GM18867 (cell line): ENCODE results near the gene C1QTNF1.
"Not testable (repeated sequence)": the region's sequence is repeated elsewhere in the genome, so short reads cannot be mapped to it uniquely, and the experiment has no call there.

Experiments
- ATAC-seq: cut with Tn5 transposase; IDR thresholded peaks from one replicate; pipeline ENCODE4 v1.9.1; 2021; ENCODE audit warnings: mild to moderate bottlenecking, moderate library complexity; ENCODE audit not compliant: unreplicated experiment

The C1QTNF1 gene

GRCh38 chr17:79005063-79005861 is 18.7 kb upstream of the C1QTNF1 start:
- no peak for ATAC-seq

GRCh38 chr17:79006046-79006445 is 17.9 kb upstream of the C1QTNF1 start:
- ATAC-seq, result no peak

GRCh38 chr17:79006794-79007503 is 17.0 kb upstream of the C1QTNF1 start:
- ATAC-seq, result no peak

GRCh38 chr17:79007504-79008381 is 16.2 kb upstream of the C1QTNF1 start:
- no peak for ATAC-seq

- no peak for ATAC-seq
Observed at GRCh38 chr17:79008666-79009387, 15.1 kb upstream of the C1QTNF1 start.

GRCh38 chr17:79009397-79010303 is 14.3 kb upstream of the C1QTNF1 start, which contains the start of gene CANT1:
Gene CANT1 (minus strand): TSS chr17:79009764. CDS start chr17:78997622, 12,142 bp downstream.
- ATAC-seq, result peak; percentile 91

- no peak for ATAC-seq
Observed at GRCh38 chr17:79010304-79010646, 13.7 kb upstream of the C1QTNF1 start.

GRCh38 chr17:79011451-79012147 is 12.4 kb upstream of the C1QTNF1 start:
- no peak for ATAC-seq

- ATAC-seq, result no peak
Observed at GRCh38 chr17:79012563-79013134, 11.3 kb upstream of the C1QTNF1 start.

GRCh38 chr17:79014158-79014758 is 9.7 kb upstream of the C1QTNF1 start:
- ATAC-seq, result no peak

GRCh38 chr17:79017546-79018369 is 6.2 kb upstream of the C1QTNF1 start:
- no peak for ATAC-seq

GRCh38 chr17:79018370-79018695 is 5.6 kb upstream of the C1QTNF1 start:
- ATAC-seq, result no peak

GRCh38 chr17:79019261-79019631 is 4.7 kb upstream of the C1QTNF1 start:
- no peak for ATAC-seq

GRCh38 chr17:79019632-79020584 is 4.1 kb upstream of the C1QTNF1 start:
- no peak for ATAC-seq

- ATAC-seq, result no peak
Observed at GRCh38 chr17:79020631-79021301, 3.2 kb upstream of the C1QTNF1 start.

GRCh38 chr17:79021929-79022328 is 2.0 kb upstream of the C1QTNF1 start:
- ATAC-seq, result not testable (repeated sequence)
